K562 (cell line): ENCODE measurements around the gene TCF3. TPM values are rescaled to one million over a fixed set of nuclear protein-coding genes. Genes with fewer than 3 reads are reported as not detected.

Source experiments
- ATF7 ChIP-seq: fragments of 450-650 bp; IDR thresholded peaks from 2 replicates; pipeline ENCODE4 v1.7.1; 2014; ENCODE audit warnings: mild to moderate bottlenecking, moderate library complexity
- BRCA1 ChIP-seq, 2 experiments: fragments of 450-650 bp in 1 of 2; sonication (generic) in 1 of 2; formaldehyde crosslinking in 1 of 2; IDR thresholded peaks; 2 replicates each; pipeline versions ENCODE4 v1.5.0 to v1.6.1; 2017 to 2020; ENCODE audit warnings: mild to moderate bottlenecking in 1 of 2, missing genetic modification reagents in 1 of 2
- GATA2 ChIP-seq: sonication (generic); formaldehyde crosslinking; IDR thresholded peaks from 2 replicates; pipeline ENCODE4 v1.4.0; 2020; ENCODE audit warnings: mild to moderate bottlenecking, missing genetic modification reagents
- LEF1 ChIP-seq: fragments of 450-650 bp; IDR thresholded peaks from 2 replicates; pipeline ENCODE4 v1.6.1; 2016; ENCODE audit warnings: mild to moderate bottlenecking
- PRPF4 ChIP-seq: fragments of 200-400 bp; formaldehyde crosslinking; IDR thresholded peaks from one replicate; pipeline ENCODE4 v1.6.1; 2017; ENCODE audit warnings: low read length, low read depth, mild to moderate bottlenecking; ENCODE audit not compliant: insufficient read depth, poor library complexity, severe bottlenecking
- RBM14 ChIP-seq: fragments of 200-400 bp; formaldehyde crosslinking; IDR thresholded peaks from 2 replicates; pipeline ENCODE4 v1.6.1; 2018; ENCODE audit warnings: low read depth, mild to moderate bottlenecking, low read length, moderate library complexity, borderline replicate concordance; ENCODE audit not compliant: insufficient read depth
- SRSF3 ChIP-seq: fragments of 200-400 bp; formaldehyde crosslinking; IDR thresholded peaks from 2 replicates; pipeline ENCODE4 v1.6.1; 2016; ENCODE audit warnings: mild to moderate bottlenecking, low read length, moderate library complexity; ENCODE audit not compliant: insufficient read depth
- STAT5B ChIP-seq: fragments of 250-450 bp; sonication (Bioruptor Pico); IDR thresholded peaks from 2 replicates; pipeline ENCODE4 v1.8.0; 2021; ENCODE audit warnings: mild to moderate bottlenecking, inconsistent platforms
- THAP12 ChIP-seq: fragments of 250-450 bp; sonication (Bioruptor Pico); IDR thresholded peaks from 2 replicates; pipeline ENCODE4 v1.9.0; 2021; ENCODE audit warnings: mild to moderate bottlenecking, inconsistent platforms
- ZBTB7A ChIP-seq: IDR thresholded peaks from 2 replicates; pipeline ENCODE4 v1.6.1; 2011; ENCODE audit warnings: low read depth, mild to moderate bottlenecking, low read length, moderate library complexity, borderline replicate concordance; ENCODE audit not compliant: control insufficient read depth
- ZC3H4 ChIP-seq: sonication (generic); formaldehyde crosslinking; IDR thresholded peaks from 2 replicates; pipeline ENCODE4 v1.9.0; 2021; ENCODE audit warnings: missing genetic modification reagents, borderline replicate concordance
- ZNF280A ChIP-seq: fragments of 450-650 bp; IDR thresholded peaks from 2 replicates; pipeline ENCODE4 v1.6.1; 2018; ENCODE audit warnings: mild to moderate bottlenecking, low read depth; ENCODE audit not compliant: partially characterized antibody
- polyA plus RNA-seq, 8 experiments: library from polyadenylated mRNA; depleted of rRNA in 4 of 8; stranded (reverse) in 5 of 8; unstranded in 3 of 8; fragments of >200 nt; fragmentation: Nextera tagmentation in 2 of 8; fragmentation: Illumina TruSeq in 1 of 8; extraction: Ambion mirVana in 2 of 8; extraction: Trizol in 1 of 8; gene quantifications; 2 replicates each; pipeline versions ENCODE4 v1.2.1 to v1.2.3, GENCODE V29; 2011 to 2014; ENCODE audit warnings: inconsistent platforms in 1 of 8, missing spikeins in 1 of 8
- total RNA-seq, 7 experiments: library from RNA; depleted of rRNA in 6 of 7; stranded (reverse); fragments of >200 nt in 6 of 7; fragmentation: Illumina TruSeq in 2 of 7; extraction: Trizol in 2 of 7; gene quantifications; 2 replicates each; pipeline versions ENCODE4 v1.2.1 to v1.2.3, GENCODE V29; 2011 to 2021; ENCODE audit warnings: low replicate concordance in 1 of 7
- TF ChIP-seq, protein P1 (sequence below), 2 experiments: fragments of 450-650 bp; formaldehyde crosslinking in 1 of 2; IDR thresholded peaks; 2 replicates each; pipeline versions ENCODE4 v1.4.0 to v1.6.1; 2014 to 2020; ENCODE audit warnings: mild to moderate bottlenecking in 2 of 2, borderline replicate concordance in 1 of 2, low read depth in 1 of 2

The TCF3 gene
- total and polyA plus RNA-seq, 9 of the 15 experiments (the other 6 are each of a cell fraction or from before 2014, with no cell fraction given): 5.6 to 259 (median 84.0) TPM

DNA sequence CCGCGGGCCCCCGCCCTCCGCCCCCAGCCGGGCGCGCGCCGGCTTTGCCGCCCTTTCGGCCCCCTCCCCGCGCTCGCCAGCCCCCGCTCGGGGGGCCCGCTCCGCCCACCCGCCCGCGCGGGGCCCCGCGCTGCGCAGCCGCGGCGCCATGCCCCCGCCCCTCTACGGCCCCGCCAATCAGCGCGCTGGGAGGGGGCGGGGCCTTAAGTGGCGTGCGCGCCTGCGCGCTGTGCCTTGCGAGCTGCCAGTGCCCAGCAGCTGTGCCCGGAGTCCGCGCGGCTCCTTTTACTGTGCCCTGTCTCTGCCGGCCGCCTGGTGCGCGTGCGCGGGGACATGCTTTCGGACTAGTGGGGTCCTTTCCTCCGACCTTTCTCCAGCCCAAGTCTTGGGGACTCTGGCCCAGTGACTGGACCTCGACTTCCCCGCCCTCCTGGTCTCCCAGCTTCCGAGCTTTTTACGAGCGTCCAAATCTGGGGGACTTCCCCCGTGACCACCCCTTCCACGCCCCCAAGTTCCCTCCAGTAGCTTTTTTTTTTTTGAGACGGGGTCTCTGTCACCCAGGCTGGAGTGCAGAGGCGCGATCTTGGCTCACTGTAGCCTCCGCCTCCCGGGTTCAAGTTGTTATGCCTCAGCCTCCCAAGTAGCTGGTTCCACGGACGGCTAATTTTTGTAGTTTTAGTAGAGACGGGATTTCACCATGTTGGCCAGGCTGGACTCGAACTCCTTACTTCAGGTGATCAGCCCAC, 59.5 kb downstream of the TCF3 start, which contains the start of gene MBD3 (continued):
- TF ChIP-seq, protein P1, sequence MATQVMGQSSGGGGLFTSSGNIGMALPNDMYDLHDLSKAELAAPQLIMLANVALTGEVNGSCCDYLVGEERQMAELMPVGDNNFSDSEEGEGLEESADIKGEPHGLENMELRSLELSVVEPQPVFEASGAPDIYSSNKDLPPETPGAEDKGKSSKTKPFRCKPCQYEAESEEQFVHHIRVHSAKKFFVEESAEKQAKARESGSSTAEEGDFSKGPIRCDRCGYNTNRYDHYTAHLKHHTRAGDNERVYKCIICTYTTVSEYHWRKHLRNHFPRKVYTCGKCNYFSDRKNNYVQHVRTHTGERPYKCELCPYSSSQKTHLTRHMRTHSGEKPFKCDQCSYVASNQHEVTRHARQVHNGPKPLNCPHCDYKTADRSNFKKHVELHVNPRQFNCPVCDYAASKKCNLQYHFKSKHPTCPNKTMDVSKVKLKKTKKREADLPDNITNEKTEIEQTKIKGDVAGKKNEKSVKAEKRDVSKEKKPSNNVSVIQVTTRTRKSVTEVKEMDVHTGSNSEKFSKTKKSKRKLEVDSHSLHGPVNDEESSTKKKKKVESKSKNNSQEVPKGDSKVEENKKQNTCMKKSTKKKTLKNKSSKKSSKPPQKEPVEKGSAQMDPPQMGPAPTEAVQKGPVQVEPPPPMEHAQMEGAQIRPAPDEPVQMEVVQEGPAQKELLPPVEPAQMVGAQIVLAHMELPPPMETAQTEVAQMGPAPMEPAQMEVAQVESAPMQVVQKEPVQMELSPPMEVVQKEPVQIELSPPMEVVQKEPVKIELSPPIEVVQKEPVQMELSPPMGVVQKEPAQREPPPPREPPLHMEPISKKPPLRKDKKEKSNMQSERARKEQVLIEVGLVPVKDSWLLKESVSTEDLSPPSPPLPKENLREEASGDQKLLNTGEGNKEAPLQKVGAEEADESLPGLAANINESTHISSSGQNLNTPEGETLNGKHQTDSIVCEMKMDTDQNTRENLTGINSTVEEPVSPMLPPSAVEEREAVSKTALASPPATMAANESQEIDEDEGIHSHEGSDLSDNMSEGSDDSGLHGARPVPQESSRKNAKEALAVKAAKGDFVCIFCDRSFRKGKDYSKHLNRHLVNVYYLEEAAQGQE (IDR thresholded peaks at IDR 0.05; ENCODE audit: borderline replicate concordance): no peak
- TF ChIP-seq, protein P1 (CRISPR knock-in tag; IDR thresholded peaks at IDR 0.05; ENCODE audit: low read depth): no peak
- no peak for TF ChIP-seq ZC3H4 (CRISPR knock-in tag)
- no peak for TF ChIP-seq LEF1
- no peak for TF ChIP-seq ATF7
- TF ChIP-seq GATA2 (CRISPR knock-in tag): no peak
- no peak for TF ChIP-seq PRPF4
- TF ChIP-seq THAP12: peak; percentile 77
- TF ChIP-seq ZBTB7A: peak; percentile 97
- TF ChIP-seq STAT5B (CRISPR knock-in tag): no peak
- no peak for TF ChIP-seq ZNF280A
- TF ChIP-seq SRSF3: no peak
- TF ChIP-seq BRCA1 (IDR thresholded peaks at IDR 0.05): no peak
- no peak for TF ChIP-seq BRCA1 (CRISPR knock-in tag; IDR thresholded peaks at IDR 0.05)
- TF ChIP-seq RBM14: no peak
